Ureter (tissue), 1 donor: Measurements from ENCODE around the gene TMEM176B. TPM values are rescaled to one million over a fixed set of nuclear protein-coding genes. Genes with fewer than 3 reads are reported as not detected.
"Not testable (repeated sequence)": the region's sequence is repeated elsewhere in the genome, so short reads cannot be mapped to it uniquely, and the experiment has no call there.

Experiments used
- DNase-seq: peaks from one replicate; pipeline ENCODE4 v3.0.0-alpha.2; 2020; ENCODE audit warnings: low spot score
- total RNA-seq: library from RNA; stranded (reverse); gene quantifications from one replicate; pipeline ENCODE4 v1.2.4, GENCODE V29; 2023
- donor health status: DM: yes; HTN: yes; CAD: no.

The TMEM176B gene
- total RNA-seq, 1 donor from 2014 or later = 32.7 TPM

DNA sequence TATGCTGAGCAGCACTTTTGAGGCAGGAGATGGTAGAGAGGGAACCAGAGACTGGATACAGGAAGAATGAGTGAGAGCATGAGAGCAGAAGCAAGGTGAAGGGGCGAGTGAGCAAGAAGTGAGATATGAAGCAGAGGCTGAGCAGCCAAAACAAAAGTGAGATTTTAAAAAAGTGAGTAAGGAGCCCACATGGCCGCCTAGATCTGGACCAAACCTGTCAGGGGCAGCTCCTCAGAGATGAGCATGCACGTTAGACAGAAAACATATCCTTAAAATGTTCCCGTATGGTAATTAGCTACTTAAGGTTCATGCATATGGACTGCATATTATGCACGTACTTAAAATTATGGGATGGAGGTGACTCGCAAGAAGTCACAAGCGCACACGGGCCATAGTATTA is 22.9 kb upstream of the TMEM176B start:
- DNase-seq = no peak

DNA sequence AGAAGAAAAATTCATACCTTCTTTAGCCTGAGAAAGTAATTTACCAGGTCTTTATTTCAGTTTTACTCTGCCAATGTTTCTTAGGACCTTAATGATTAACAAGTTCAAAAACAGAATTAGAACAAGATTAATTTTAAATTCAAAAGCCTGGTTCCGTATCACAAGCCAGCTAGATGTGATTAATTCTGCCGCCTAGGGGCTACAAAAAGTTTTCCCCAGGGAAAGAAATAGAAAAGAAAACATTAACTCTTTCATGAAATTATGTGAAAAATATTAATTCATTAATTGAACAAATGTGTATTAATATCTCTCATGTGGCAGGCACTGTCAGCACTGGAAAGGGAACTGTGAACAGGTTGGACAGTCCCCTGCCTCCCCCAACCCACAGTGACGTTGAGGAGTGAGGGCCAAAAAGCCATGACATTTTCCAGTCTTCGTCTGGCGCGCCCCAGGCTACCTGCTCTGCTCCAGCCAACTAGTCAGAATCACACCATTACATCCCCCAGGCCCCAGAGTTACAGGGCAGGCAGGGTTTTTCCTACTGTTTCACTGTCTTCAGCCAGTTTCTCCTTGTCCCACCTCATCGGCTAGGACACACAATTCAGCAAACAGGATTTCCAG is 20.5 kb upstream of the TMEM176B start:
- DNase-seq = no peak

DNA sequence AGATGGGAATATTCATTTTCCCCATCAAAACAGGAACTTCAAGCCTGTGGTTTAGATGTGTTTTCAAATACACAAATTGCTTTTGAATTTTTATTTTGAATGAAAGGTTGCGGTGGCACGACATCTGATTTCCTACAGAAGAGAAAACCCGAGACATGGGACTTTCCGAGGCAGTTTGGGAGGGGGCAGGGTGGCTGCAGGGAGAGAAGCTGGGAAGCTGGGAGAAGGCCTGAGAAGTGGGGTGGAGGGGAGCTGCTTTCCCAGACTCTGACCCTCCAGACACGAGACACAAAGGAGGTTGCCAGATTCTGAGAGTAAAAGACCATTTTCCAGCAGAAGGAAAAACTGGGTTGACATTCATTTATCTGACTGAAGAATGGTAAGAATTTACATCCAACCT is 20.0 kb upstream of the TMEM176B start:
- DNase-seq = no peak

DNA sequence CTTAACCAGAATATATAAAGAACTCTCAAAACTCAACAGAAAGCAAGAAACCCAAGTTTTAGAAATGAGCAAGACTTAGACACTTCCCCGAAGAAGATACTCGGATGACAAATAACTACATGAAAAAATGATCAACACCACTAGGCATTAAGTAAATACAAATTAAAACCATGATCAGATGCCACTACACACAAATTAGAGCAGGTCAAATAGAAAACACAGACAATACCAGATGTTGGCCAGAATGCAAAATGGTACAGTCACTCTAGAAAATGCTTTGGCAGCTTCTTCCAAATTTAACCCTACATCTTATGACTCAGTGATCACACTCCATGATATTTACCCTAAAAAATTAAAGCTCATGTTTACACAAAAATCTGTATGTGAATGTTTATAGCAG is 18.8 kb upstream of the TMEM176B start:
- DNase-seq = no peak

DNA sequence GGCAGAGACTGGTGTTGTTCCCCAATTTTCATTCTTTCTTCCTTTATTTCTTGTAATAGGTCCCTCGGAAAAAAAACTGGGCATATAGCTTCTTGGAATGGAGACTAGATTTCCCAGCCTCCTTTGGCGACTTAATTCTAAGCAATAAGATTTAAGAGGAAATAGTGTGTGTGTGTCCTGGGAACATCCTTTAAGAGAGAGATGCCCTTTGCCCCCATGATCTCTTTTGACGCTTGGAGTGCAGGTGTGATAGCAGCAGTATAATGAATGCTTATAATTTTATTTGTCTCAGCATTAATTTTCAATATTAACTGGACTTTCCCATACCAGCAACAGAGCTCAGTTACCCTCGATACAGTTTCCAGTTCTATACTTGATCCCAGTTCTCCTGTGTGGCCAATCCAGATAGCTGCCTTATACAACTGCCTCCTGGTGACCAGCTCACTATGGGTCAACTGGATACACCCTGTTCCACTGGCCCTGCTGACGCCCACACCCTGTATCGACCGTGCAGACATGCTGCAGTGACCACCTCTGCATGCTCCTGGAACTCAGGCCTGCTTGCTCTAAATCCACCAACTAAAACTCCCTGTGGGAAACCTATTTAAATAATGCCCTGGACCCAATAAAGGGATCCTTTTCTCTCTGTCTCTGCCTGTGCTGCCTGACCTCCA is 14.3 kb upstream of the TMEM176B start:
- no peak for DNase-seq

DNA sequence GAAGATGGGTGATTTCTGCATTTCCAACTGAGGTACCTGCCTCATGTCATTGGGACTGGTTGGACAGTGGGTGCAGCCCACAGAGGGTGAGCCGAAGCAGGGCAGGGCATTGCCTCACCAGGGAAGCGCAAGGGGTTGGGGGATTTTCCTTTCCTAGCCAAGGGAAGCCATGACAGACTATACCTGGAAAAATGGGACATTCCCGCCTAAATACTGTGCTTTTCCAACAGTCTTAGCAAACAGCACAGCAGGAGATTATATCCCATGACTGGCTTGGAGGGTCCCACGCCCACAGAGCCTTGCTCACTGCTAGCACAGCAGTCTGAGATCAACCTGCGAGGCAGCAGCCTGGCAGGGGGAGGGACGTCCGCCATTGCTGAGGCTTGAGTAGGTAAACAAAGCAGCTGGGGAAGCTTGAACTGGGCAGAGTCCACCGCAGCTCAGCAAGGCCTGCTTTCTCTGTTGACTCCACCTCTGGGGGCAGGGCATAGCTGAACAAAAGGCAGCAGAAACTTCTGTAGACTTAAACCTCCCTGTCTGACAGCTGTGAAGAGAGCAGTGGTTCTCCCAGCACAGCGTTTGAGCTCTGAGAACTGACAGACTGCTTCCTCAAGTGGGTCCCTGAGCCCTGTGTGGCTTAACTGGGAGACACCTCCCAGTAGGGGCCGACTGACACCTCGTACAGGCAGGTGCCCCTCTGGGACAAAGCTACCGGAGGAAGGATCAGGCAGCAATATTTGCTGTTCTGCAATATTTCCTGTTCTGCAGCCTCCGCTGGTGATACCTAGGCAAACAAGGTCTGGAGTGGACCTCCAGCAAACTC is 7.7 kb upstream of the TMEM176B start:
- not testable (repeated sequence) for DNase-seq

DNA sequence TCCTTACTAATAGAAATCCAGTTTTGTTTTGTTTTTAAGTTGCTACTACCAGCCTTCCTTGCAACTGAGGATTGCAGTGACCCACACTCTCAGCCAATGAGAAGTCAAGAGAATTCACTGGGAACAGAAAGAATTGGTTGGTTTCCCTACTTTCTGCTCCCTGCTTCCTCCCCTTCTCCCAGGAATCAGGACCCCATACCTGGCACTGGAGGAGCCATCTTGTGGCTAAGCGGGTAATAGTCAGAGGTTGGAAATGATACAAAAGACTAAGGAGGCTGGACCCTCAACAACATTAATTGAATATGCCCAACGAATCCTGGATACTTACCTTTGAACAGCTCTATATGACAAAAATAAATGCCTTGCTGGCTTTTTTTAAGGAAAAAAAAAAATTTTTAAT is 6.7 kb upstream of the TMEM176B start:
- DNase-seq = no peak

DNA sequence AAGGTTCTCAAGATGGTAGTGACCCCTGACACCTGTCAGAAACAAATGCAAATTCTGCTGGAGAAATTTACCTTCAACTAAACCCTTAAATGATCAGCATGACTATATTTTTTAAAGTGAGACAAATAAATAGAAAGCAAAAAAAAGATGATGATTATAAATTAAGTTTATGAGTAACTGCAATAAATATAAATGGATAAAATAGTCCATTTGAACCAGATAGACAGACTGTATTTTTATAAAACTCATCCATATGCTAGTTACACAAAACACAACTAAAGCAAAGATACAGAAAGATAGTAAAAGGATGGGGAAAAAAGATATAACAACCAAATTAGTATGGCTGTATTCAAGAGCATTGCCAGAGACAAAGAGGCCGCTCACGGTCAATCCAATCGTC is 6.3 kb upstream of the TMEM176B start:
- no peak for DNase-seq

DNA sequence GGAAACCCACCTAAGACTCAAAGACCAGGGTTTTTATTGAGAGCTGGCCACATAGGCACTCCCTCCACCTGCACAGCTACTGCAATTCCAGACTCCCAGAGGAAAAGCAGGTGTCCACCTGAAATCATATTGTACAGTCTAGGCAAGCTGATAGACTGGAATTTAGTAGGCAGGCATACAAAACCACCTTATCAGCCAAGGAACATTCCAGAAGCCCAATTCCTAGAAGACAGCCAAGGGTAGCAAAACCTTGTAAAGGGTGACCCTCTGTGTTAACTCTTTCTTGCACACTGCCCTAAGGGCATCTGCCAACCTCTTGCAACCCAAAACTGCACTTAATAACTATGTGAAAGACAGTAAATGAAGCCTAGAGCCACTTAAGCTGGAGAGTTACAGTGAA is 5.7 kb upstream of the TMEM176B start:
- DNase-seq = no peak

DNA sequence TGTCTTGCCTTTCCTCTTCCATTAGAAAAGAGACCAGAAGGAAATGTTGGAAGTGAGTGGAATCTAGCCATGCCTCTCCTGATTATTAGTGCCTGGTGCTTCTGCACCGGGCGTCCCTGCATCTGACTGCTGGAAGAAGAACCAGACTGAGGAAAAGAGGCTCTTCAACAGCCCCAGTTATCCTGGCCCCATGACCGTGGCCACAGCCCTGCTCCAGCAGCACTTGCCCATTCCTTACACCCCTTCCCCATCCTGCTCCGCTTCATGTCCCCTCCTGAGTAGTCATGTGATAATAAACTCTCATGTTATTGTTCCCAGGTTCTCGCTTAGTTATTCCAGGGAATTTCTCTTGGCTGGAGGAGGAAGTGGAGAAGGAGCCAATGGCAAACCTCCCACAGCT is 4.6 kb upstream of the TMEM176B start:
- DNase-seq = no peak

DNA sequence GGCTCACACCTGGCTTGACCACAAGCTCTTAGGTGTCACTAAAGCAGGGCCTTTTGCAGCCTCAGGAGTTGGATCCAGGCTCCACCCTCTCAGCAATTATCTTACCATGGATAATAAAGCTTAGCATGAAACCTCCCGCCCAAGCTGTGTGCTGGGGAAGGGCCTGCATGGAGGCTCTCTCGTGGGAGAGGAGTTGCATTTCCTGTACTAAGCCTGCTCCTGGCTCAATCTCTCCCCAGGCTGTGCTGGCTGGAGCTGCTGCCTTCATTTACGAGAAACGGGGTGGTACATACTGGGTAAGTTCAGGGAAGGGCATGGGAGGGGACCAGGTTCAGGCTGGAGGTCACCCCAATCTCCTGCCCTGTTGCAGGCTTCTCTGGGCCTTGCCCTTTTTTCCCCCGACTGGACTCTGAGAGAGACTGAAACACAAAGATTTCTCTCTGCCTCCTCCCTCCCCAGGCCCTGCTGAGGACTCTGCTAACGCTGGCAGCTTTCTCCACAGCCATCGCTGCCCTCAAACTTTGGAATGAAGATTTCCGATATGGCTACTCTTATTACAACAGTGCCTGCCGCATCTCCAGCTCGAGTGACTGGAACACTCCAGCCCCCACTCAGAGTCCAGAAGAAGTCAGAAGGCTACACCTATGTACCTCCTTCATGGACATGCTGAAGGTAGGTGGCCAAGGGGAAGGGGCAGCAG is 3.1 kb upstream of the TMEM176B start:
- no peak for DNase-seq

DNA sequence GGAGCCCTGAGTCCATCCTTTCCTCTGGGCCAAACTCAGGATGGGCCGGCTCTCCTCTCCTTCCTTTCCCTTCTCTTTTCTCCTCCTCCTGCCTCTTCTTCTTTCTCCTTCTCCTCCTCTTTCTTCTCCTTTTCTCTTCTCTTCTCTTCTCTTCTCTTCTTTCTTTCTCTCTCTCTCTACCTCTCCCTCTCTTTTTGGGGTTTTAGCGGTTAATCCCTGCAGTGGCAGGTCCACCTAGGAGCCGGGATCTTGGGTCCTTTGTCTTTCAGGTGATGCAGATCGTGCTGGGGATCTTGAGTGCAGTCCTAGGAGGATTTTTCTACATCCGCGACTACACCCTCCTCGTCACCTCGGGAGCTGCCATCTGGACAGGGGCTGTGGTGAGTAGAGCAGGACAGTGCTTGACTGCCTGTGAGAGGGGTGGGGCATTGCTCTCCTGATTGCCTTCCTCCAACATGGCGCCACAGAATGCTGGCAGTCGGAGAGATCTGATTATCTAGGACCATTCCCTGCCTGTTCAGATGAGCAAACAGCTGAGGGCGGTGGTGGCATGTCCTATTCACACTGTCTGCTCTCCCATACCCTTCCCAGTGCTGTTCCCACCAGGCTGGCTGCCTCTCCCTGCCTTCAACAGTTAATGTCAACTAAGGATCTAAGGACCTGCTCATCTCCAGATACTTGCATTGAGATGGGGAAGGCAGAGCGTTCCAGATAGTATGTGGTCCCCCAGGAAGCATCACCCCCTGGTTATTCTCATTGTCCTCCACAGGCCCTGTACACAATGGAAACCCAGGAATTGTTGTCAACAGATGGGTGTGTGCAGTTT is 2.0 kb upstream of the TMEM176B start:
- DNase-seq = no peak

DNA sequence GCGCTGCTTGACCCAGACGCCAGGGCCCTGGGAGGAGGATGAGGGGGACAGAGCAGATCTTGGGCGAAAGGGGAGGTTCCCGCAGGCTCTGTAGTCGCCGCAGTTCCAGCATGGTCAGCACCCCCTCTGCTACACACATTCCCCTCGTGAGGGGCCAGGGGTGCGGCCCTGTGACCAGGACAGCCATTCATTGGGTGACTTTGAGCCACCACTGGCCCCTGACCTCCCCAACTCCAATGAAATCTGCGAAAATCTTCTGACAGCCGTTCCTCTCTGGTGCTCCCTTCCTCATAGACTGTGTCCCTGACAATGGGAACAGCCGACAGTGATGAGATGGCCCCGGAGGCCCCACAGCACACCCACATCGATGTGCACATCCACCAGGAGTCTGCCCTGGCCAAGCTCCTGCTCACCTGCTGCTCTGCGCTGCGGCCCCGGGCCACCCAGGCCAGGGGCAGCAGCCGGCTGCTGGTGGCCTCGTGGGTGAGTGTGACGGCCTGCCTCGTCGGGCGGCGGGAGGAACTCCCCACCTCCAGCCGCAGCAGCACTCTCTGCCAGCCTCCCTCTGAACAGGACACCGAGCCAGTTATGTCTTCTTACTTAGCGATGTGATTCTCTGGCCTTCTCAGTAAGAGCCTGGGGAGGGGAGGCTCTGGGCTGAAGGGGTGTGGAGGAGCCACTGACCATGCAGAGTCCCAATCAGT is 1.2 kb upstream of the TMEM176B start:
- DNase-seq = no peak

DNA sequence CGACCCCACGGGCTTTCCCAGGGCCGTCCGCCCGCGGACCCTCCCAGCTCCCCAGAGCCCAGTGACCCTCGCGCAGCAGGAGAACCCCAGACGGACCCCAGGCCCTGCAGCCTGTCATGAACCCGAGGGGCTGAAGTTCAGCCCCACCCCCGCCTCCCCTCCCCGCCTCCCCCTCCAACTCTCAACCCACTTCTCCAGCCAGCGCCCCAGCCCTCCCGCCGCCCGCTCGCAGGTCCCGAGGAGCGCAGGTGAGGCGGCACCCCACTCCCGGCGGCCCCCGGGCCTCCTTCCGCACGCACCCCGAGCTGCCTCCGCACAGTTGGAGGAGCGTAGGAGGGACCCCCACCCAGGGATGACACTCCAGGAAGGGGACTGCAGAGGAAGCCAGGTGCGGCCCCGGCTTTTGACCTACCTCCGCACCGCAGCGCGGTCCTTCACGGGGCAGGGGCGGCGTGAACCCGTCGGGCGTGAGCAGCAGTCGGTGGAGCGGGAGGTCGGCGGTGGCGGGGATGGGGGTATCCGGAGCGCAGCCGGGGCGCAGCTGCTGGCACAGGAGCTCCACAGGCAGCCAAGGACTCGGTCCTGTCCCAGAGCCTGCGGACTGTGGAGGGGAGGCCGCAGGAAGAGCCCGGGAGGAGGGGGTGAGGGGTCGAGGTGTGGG is 547 bp upstream of the TMEM176B start, which contains the start of gene TMEM176A:
Gene TMEM176A (plus strand): TSS at position 189 of the 661 bp plus-strand sequence. CDS start 782 bp downstream, outside the sequence.
- DNase-seq = no peak

DNA sequence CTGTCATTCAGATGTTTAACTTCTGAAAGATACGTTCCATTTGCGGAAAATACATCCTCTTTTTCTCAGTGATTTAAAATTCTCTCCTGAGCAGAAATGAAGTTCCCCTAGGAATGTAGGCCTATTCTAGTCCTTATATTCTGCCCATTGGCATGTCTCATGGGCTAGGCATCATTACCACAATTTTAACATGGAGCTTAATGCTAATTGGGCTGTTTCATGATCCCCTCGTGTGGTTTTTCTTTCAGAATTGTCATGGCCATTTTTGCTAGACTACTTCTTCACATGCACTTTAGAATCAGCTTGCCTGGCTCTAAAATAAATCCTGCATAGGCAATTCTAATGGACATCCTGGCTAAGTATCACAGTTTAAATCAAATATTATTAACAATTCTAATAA is 1.0 kb downstream of the TMEM176B start:
- no peak for DNase-seq

DNA sequence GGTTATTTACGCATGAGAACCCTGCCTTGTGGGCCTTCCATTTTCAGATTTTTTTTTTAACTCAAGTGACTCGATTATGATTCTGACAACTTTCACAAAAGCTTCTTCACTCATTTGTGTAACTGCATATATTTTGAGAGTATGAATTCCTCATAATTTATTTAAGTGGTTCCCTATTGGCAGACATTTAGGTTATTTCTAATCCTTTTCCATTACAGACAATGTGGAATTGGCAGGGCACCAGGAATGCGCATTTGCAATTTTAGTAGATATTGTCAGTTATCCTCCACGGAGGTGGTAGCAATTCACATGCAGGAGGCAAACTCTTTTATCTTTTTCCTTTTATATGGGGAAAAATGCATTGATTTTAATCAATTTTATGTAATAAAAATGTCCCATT is 2.5 kb downstream of the TMEM176B start:
- DNase-seq = no peak

DNA sequence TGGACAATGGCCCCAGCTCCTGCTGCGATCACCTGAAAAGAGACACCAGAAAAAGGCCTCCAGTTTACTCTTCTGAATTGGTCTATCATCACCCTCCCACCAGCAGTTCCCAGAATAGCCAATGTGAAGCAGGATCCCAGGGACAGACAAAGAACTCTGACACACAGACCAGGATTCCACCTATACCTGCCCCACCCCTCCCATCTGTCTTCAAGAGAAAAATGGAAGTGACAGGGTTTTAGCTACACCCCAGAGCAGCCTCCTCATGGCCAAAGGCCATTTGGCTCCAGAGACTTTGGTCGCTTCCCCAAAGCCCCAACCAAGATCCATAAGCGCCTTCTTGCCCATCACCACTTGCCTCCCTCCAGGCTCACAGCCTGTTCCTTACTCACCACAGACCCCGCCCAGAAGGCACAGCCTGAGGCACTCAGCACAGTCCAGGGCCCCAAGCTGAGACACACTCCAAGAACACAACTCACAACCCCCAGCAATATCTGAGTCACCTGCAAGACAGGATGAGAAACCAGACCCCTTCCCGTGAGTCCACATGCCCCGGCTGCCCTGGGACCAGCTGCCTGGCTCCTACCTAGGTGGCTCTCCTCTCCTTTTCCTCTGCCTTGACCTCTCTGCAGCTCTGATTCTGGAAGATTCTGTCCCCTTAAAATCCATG is 6.5 kb downstream of the TMEM176B start:
- DNase-seq = no peak

DNA sequence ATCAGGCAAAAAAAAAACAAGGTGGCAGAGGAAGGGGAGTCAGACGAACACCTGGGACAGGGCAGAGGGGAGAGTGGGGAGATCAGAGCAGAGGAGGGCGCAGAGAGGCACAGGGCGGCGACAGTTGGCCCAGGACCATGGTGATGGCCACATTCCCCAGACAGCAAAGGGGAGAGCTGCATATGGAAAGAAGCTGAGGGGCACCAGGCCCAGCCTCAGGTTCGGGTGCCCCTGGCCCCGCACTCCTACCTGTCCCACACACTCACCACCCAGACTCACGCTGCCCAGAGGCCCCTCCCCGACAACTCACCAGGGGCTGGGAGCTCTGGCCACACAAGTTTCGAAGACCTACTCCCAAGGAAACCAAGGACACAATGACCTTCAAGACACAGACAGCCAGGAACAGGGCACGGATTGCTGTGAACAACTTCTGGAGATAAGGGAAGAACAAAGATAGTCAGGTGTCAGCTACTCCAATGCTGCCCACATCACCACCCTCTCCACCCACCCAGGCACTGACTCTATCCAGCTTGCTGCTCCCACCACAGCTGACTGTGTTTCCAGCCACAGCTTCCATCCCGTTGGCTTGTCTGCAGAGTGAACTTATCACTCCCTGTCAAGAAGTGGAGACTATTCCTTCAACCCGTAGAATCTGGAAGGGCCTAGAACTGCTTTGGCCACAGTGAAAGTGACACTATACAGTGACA is 8.3 kb downstream of the TMEM176B start:
- no peak for DNase-seq

DNA sequence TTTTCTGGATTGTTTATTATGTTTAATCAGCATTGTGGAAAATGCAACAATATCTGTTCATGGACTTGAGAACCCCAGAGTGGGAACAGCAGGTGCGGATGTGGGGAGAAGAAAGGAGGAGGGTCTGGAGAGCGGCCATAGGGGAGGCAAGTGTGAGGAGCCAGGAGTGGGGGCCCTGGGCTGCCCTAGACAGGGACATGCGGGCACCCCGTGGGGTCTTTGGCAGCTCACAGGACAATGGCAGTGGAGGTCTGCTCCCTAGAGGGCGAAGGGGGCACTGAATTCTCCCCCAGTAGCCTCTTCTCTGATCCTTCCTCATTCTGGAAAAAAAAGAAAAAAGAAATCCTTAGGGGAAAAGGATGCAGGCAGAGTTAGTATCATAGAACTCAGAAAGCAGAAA is 8.9 kb downstream of the TMEM176B start:
- no peak for DNase-seq
